Activated T-cell treated with anti-CD3 and anti-CD28 coated beads for 24 hours (primary cell): ENCODE measurements around the gene KAT5.
A peak's percentile ranks its signal among the peaks of the same experiment; 100 is the strongest.
"Not testable (repeated sequence)": the region's sequence is repeated elsewhere in the genome, so short reads cannot be mapped to it uniquely, and the experiment has no call there.

ENCODE experiments used
- DNase-seq: peaks from one replicate; pipeline ENCODE4 v3.0.0-alpha.2; 2020; ENCODE audit warnings: low read depth

Gene KAT5

DNA sequence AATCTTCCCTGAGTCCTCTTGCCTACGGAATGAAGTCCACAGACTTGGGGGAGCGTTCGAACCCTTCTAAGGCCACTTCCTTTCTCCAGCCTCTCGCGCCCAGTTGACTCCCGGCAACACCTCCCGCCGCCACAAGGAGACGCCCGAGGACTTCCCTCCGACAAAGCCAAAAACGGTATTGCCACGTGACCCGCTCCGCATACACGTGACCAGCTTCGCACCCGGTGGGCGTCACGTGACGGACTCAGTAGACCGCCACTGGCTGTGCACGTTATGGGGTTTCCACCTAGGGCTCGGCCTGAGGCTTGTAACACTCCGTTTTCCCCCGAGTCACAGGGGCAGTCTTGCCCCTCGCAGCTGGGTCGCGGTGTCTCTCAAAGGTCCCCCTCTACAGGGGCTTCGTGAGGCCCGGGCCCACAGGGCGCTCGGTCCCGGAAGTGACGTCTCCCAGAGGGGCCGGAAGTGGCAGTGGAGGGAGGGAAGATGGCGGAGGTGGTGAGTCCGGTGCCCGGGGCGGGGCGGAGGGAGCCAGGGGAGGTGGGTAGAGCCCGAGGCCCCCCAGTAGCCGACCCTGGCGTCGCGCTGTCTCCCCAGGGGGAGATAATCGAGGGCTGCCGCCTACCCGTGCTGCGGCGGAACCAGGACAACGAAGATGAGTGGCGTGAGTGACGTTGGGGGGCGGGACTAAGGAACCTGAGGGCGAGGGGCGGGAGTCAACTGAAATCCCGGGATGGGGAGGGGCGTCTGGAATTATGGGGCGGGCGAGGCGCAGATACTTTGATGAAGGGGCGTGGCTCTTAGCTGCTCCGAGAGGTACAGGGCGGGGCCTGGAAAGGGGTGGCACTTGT, at the start of gene KAT5:
Gene KAT5 (plus strand): TSS at position 468 of the 848 bp plus-strand sequence. CDS start 16 bp downstream, at position 484.
- peak; percentile 98 for DNase-seq

DNA sequence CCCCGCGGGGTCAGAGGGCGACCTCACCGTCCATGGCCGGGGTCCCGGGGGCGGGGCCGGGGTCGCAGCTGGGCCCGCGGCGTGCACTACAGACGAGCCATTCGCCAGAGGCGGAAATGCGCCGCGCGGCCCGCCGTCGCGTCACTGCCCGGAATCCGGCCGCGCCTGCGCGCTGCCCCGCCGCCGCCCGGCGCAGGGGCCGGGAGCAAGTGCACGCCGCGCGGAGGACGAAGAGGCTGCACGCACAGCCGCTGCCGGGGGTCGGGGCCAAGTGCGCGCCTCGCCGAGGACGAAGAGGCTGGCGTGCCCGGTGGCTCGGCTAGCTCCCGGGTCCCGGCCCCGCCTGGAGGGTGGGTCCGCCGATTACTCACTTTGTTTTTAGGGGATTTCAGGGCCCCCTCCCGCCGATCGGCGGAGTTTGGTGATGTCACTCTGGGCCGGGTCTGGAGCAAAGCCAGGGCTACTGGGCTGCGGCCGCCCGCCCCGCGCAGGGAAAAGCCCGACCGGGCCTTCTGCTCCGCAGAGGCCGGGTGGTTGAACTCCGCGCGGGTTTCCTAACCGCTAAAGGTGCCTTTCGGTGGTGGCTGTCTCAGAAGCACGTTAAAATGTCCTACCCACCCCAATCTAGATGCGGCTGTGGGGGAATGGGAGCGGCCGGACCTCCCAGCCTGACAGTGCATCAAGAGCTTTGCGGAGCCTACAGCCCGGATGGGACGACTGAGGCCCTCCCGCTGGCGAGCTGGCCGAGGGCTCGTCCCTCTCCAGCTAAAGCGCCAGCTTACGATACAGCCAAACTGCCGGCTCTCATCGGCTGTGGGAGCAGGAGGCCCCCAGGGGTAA, 49.0 kb upstream of the KAT5 start, which contains the start of gene RELA:
Gene RELA (minus strand): TSS at position 118 of the 840 bp plus-strand sequence. CDS start 84 bp downstream, at position 34.
- peak; percentile 87 for DNase-seq

DNA sequence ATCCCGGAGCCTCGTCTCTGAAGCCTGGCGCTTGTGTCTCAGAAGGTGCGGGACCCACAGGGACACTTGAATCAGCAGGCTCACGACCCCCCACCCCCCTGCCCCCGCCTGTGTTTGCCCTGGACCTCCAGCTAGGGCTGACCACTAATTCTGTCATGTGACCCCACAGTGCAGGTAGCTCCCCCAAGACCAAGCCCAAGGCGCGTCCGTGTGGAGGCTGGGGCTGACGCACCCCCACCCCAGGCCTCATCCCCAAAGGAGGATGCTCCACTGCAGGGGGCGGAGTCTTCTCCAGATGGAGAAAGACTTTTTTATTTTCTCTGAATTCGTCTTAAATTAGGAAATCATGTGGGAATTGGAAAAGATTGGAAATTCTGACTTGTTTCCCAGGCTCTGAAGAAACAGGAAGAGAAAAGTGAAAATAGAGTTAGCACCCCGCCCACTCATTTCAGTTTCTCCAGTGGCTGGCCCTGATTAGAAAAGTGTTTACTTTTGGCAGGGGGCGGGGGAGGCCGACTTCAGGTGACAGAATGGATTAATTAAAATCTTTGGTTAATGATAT, 48.3 kb upstream of the KAT5 start:
- peak; percentile 32 for DNase-seq

DNA sequence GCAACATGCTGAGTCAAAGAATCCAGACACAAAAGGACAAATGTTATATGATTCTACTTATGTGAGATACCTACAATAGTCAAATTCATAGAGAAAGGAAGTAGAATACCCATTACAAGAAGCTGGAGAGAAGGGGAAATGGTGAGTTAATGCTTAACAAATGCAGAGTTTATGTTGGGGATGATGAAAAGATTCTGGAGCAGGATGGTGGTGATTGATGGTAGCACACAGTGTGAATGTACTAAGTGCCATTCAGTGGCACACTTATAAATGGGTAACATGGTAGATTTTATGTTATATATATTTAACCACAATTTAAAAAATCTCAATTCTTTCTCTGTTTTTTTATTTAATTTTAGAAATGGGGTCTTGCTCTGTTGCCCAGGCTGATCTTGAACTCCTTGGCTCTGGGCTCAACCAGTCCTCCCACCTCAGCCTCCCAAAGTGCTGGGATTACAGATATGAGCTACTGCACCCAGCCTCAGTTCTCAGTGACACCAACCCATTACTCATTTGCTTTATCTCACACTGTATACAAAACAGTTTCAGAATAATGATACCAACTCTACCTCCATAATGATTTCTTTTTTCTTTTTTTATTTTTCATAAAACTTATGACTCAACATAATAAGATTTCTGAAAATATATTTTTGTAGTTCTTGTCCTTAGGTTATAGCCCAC, 39.7 kb upstream of the KAT5 start:
- no peak for DNase-seq

DNA sequence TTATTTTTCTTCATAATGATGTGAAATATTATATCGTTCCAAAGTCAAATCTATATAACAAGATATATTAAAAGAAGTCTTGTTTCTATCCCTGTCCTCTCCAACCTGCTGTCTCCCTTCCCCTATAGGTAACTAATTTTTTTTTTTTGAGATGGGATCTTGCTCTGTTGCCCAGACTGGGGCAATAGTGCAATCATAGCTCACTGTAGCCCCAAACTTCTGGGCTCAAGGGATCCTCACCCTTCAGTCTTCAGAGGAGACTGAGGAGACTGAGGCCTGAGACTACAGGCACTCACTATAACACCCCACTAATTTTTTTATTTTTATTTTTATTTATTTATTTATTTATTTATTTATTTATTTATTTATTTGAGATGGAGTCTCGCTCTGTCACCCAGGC, 39.1 kb upstream of the KAT5 start:
- DNase-seq, result no peak

DNA sequence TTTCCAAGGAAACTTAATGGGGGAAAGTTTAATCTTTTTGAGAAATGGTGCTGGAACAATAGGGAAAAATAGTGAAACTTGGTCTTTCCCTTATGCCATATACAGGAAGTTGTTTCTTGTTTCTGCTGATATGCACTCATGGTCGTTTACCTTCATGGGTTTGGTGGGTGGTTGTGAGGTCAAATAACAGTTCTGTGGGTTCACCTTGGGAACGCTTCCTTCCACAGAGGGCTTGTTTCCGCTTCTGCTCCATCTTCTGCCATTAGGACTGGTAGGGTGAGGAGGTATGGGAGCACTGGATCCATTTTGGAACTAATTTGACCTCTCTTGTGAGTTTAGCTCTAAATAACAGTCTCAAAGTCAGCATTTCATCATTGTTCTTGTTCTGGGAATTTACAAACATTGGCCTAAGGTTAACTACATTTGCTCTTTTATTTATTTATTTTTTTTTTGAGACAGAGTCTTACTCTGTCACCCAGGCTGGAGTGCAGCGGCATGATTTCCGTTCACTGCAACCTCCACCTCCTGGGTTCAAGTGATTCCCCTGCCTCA, 31.8 kb upstream of the KAT5 start:
- DNase-seq, result no peak

DNA sequence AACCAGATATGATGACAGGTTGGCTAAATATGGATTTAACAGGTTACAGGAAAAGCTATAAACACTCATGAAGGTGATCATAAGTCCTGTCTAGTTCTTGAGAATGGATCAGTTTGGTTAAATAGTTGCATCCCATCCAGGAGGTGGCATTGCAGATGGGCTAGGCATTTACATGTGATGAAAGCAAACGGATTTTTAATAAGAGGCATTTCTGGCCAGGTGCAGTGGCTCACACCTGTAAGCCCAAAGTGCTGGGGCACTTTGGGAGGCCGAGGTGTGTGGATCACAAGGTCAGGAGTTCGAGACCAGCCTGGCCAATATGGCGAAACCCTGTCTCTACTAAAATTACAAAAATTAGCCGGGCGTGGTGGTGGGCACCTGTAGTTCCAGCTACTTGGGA, 28.6 kb upstream of the KAT5 start:
- not testable (repeated sequence) for DNase-seq

DNA sequence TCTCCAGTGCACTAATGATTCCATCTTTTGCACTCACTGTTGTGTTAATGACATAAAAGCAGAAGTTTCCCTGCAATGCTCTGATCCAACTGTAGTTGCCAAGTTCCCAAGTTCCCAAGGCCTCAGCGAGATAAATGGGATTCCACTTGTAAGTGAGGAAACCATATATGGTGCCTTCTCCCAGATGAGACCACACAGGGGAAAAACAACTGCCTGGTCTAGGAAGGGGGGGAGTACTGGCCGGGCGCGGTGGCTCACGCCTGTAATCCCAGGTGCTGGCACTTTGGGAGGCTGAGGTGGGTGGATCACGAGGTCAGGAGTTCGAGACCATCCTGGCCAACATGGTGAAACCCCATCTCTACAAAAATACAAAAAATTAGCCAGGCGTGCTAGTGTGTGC, 26.1 kb upstream of the KAT5 start:
- DNase-seq, result no peak

DNA sequence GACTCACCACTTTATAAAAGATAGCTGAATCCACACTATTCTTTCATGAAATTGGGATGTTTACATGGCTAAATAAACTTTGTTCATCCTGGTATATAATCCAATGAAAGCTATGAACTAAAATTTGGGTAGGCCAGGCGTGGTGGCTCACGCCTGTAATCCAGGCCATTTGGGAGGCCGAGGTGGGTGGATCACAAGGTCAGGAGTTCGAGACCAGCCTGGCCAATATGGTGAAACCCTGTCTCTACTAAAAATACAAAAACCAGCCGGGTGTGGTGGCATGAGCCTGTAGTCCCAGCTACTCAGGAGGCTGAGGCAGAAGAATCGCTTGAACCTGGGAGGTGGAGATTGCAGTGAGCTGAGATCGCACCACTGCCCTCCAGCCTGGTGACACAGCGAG, 20.2 kb upstream of the KAT5 start:
- DNase-seq, result not testable (repeated sequence)

DNA sequence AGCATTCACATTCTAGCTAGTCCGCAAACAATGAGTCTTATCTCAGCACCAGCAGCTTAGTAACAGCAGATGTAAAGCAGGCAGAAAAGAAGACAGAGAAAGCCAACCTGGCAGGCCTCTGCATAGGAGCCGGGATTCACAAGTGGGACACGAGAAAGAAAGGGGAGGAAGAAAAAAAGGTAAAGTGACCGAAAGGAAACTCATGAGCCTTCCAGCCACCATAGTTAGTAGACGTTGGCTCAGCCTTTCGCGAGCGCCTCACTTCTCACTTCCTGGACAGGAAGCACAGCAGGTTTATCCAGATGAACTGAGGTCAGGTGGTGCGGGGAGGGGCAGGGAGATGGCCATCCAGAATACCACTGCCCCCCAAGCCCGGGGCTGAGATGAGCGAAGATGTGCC, 19.7 kb upstream of the KAT5 start:
- DNase-seq, result no peak

DNA sequence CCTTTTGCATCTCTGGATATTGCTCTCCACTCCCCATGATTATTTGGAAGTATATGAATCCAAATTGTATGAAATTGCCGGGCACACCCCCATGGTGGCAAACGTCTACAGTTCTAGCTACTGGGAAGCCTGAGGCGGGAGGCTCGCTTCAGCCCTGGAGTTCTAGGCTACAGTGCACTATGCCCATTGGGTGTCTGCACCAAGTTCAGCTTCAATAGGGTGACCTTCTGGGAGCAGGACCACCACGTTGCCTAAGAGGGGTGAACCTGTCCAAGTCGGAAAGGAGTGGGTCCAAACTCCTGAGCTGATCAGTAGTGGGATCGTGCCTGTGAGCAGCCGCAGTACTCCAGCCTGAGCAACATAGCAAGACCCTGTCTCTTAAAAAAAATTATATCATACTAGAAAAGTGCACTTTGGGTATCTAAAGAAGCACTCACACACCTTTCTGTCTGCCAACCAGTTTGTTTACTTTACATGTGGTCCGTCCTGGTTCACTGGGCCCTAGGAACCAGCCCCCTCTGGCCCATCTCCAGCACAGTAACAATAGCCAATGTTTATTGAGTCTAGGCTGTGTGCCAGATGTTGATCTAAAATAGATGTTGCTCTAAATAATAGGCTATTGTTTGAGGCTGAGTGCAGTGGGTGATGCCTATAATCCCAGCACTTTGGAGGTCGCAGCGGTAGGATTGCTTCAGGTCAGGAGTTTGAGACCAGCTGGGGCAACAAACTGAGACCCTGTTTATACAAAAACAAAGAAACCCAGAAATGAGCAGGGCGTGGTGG, 16.4 kb upstream of the KAT5 start:
- DNase-seq, result no peak

DNA sequence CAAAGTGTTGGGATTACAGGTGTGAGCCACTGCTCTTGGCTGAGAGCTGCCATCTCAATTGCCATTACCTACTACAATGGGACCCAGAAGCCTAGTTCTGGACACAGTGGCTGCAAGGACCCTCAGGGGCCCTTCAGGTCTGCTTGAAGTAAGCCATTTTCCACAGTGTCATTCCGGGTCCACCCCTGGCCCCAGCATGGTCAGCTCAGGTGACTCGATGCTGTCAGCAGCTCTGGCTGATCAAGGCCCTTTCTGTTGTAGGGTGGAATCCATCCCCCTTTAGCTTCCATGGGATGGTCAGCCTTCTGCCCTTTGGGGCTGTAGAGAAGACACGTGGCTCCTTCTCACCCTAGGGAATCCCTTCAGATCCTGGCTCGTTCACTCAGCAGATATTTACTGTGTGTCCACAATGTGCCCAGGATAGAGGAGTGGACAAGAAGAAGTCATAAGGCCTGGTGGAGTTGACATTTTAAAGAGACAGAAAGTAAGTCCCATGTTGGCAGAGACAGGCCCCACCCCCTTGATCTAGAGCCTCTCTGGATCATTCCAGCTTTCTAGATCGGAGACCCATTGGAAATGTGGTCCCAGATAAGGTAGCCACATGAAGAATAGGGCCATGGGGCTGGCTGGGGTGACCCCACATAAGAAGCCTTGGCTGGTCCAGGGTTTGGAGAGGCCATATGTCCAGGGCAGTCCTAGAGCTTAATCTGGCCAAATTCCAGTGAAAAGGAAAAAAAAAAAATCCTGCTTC, 15.1 kb upstream of the KAT5 start:
- DNase-seq, result no peak

DNA sequence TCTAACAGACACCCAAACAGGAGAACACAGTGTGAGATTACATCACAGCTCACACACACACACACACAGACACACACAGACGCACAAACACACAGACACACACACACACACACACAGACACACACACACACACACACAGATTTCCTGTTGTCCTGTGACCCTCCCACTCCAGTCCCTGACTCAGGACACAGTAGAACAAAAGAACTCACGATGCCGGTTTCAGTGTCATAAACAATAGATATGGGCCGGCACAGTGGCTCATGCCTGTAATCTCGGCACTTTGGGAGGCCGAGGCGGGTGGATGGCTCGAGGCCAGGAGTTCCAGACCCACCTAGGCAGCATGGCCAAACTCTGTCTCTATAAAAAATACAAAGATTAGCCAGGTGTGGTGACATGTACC, 13.8 kb upstream of the KAT5 start:
- no peak for DNase-seq

DNA sequence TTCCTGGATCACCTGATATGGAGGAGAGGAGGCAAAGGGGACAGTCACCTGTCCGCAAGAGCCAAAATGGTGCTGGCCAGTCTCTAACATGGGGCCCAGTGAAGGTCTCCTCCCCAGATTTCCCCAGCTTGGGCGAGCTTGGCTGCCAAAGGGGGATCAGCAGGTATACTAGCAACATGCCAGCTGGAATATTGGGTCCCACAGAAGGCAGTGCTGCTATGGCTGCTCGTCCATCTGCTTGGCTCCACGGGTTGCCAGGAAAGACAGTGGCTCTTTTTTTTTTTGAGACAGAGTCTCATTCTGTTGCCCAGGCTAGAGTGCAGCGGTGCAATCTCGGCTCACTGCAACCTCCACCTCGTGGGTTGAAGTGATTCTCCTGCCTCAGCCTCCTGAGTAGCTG, 12.7 kb upstream of the KAT5 start:
- DNase-seq, result no peak

DNA sequence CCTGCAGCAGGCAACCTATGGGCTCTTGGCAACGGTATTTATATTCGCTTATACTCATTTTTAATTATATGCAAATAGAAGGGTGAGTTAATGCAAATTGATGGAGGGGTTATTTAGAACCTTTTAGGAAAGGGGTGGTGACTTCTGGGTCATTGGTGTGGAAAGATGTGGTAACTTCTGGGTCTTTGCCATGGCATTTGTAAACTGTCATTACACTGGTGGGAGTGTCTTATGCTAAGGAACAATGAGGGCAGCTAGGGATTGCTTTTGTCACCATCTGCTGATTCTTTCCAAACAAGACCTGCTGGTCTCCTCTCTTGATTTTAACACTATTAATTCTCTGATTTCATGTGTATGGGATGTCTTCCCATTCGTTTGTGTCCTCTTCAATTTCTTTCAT, 11.7 kb upstream of the KAT5 start:
- no peak for DNase-seq

DNA sequence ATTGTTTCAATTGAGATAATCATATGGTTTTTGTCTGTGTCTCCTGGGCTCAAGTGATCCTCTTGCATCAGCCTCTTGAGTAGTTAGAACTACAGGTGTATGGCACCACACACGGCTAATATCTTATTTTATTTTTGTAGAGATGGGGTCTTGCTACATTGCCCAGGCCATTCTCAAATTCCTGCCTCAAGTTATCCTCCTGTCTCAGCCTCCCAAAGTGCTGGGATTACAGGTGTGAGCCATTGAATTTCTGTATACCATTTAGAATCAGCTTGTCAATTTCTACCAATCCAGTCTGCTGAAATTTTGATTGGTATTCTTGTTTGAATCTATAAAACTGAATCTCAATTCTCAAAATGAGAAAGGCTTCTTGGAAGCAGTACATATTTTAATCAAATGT, 10.4 kb upstream of the KAT5 start:
- no peak for DNase-seq

DNA sequence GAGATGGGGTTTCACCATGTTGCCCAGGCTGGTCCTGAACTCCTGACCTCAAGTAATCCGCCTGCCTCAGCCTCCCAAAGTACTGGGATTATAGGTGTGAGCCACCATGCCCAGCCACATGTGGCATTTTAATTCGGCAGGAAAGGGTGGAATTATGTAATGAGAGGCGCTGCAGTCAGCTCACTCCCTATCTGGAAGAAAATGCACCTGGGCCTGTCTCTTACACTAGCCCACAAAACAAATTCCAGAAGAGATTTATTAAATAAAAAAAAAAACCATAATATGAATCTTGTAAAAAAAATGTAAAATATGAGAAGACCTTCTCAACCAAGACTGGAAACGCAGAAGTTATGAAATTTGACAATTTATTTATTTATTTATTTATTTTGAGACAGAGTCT, 8.2 kb upstream of the KAT5 start:
- no peak for DNase-seq

DNA sequence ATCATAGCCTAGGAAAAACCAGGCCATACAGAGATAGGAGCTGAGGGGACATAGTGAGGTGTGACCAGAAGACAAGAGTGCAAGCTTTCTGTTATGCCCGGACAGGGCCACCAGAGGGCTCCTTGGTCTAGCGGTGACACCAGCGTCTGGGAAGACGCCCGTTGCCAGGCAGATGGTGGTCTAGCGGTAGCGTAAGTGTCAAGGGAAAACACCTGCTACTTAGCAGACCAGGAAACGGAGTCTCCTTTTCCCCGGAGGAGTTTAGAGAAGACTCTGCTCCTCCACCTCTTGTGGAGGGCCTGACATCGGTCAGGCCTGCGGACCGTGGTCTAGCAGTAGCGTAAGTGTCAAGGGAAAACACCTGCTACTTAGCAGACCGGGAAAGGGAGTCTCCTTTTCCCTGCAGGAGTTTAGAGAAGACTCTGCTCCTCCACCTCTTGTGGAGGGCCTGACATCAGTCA, 5.7 kb upstream of the KAT5 start:
- peak; percentile 69 for DNase-seq

DNA sequence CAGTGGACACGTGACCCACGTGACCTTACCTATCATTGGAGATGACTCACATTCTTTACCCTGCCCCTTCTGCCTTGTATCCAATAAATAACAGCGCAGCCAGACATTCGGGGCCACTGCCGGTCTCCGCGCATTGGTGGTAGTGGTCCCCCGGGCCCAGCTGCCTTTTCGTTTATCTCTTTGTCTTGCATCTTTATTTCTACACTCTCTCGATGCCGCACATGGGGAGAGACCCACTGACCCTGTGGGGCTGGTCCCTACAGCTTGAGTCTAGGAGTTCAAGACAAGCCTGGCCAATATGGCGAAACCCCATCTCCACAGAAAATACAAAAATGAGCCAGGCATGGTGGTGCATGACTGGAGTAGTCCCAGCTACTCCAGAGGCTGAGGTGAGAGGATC, 5.0 kb upstream of the KAT5 start:
- DNase-seq, result not testable (repeated sequence)

DNA sequence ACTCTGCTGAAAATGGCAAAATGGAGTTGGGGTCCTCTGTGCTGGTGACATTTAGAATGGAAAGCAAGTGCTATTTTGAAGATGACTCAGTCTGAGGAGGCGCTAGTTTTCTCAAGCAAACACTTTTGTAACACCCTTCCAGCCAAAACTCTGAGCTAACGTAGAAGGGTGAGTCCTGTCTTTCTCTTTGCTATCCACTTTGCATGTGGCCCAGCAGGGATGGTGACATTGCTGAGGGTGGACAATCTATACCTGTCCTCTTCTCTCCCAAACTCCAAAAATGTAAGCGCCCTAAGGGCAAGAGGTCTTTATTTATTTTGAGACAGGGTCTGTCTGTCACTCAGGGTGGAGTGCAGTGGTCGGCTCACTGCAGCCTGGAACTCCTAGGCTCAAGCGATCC, 3.6 kb upstream of the KAT5 start:
- DNase-seq, result no peak
